Measurements from ENCODE around the gene SELENON.

Gene SELENON, protein sequence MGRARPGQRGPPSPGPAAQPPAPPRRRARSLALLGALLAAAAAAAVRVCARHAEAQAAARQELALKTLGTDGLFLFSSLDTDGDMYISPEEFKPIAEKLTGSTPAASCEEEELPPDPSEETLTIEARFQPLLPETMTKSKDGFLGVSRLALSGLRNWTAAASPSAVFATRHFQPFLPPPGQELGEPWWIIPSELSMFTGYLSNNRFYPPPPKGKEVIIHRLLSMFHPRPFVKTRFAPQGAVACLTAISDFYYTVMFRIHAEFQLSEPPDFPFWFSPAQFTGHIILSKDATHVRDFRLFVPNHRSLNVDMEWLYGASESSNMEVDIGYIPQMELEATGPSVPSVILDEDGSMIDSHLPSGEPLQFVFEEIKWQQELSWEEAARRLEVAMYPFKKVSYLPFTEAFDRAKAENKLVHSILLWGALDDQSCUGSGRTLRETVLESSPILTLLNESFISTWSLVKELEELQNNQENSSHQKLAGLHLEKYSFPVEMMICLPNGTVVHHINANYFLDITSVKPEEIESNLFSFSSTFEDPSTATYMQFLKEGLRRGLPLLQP

DNA sequence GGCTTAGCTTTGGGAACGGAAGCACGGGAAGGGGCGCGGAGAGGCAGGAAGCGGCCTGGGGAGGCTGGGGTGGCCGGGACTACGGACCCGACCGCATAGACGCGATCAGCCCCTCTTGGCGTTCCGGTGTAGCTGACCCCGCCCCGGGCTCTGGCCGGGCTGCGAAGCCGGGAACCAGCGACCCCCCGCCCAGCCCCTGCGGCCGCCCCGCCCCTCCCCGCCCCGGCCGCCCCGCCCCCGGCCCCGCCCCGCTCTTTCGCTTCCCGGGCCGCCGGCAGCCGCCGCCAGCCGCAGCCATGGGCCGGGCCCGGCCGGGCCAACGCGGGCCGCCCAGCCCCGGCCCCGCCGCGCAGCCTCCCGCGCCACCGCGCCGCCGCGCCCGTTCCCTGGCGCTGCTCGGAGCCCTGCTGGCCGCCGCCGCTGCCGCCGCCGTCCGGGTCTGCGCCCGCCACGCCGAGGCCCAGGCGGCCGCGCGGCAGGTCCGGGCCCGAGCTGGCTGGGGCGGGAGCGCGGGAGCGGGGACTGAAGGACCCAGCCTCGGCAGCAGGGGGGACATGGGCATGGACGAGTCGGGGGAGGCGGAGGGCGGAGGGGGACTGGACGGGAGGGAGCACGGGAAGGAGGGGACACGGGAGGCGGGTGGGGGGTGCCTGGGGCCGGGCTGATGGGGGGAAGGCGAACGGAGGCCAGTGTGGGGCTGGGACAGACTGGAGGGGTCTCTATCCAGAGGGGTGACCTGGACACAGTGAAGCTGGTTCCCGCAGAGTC, at the start of gene SELENON:
Gene SELENON (plus strand): TSS at position 259 of the 768 bp plus-strand sequence. CDS start 38 bp downstream, at position 297.
- DNase-seq, result peak; percentile 20

DNA sequence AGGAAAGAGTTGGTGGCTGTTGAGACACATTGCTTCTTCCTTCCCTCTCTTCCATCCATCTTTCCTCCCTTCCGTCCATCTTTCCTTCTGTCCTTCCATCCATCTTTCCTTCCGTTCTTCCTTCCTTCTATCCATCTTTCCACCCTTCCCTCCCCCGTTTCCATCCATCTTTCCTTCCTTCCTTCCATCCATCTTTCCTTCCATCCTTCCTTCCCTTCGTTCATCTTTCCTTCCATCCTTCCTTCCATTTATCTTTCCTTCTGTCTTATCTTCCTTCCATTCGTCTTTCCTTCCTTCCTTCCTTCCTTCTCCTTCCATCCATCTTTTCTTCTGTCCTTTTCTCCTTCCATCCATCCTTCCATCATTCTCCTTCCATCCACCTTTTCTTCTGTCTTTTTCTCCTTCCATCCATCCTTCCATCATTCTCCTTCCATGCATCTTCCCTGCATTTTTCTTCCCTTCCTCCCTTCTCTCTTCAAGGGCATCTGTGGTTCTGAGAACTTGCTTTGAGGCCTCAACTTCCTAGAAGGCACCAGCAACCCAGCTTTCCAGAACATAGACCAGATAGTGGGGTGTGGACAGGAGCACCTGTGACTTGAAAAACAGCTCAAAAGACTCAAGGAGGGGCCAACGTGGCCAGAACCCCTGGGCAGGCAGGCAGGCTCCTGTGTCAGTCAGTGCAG, 48.9 kb upstream of the SELENON start:
- DNase-seq, result no peak

DNA sequence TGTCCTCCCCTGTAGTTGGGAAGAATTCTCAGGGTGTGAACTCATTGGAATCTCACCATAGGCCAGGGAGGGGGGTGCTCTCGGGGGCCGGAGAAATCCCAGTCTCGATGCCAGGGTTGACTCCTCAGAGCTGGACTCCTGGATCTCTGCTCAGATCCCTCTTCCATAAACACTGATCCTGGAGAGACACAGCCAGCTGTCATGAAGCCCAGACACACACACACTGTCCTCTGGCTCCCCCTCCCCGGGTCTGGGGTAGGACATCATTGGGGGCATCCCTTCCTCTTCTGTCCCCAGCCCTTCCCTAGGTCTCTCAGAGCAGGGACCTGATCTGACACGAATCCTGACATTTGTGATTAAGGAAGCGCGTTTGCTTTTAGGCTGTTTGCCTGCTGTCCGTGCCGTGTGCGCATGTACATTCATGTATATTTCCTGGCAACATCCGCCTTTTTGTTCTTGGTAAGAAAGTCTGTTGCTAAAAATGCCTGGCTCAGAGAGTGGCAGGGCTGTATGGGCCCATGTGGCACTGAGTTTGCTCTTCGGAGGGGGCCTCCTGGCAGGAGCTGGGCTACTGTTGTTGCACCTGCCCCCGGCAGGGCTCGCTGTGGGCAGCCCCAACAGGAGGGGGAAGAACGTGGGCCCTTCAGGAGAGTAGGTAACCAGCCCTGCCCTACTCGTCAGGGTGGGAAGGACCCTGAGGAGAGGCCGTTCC, 45.4 kb upstream of the SELENON start:
- DNase-seq, result no peak

DNA sequence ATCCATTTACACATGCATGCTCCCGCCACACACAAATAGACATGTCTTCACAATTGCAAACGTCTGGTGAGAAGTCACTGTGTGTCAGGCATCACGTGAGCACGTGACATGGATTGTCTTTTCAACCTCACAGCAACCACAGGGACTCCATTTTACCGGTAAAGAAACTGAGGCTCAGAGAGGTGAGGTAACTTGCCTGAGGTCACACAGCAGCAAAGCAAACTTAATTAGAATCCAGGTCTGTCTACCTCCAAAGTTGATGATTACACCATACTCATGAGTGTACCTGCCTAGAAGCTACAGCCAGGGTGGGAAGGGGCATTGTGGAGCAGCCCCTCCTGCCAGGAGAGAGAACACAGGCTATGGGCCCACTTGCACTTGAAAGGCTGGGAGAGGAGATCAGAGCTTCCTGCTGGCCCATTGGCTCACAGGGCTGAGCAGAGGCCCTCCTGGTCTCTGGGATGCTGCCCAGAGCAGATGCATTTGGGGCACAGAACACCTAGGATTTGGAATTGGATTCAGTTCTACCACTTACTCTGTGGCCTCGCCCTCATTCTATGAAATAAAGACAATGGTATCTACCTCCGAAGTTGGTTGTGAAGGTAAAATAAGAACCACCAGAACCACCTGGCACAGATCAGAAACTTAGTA, 44.4 kb upstream of the SELENON start:
- no peak for DNase-seq

DNA sequence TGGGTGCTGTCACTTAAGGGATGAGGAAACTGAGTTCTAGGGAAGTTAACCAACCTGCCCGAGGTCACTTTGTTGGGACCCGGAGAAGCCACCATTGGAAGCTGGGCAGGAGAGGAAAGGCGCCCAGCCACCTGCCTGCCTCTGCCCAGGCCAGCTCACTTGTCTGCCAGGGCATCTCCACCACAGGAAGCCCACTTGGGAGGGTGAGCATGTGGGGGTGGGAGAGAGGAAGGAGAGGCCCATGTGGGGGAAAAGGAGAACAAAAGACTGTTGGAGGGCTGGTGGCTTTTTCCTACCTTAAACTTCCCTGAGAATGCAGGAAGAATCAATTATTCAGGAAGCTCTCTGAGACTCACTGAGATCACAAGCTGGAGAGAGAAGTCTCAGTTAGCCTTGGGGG, 43.8 kb upstream of the SELENON start:
- DNase-seq, result no peak

DNA sequence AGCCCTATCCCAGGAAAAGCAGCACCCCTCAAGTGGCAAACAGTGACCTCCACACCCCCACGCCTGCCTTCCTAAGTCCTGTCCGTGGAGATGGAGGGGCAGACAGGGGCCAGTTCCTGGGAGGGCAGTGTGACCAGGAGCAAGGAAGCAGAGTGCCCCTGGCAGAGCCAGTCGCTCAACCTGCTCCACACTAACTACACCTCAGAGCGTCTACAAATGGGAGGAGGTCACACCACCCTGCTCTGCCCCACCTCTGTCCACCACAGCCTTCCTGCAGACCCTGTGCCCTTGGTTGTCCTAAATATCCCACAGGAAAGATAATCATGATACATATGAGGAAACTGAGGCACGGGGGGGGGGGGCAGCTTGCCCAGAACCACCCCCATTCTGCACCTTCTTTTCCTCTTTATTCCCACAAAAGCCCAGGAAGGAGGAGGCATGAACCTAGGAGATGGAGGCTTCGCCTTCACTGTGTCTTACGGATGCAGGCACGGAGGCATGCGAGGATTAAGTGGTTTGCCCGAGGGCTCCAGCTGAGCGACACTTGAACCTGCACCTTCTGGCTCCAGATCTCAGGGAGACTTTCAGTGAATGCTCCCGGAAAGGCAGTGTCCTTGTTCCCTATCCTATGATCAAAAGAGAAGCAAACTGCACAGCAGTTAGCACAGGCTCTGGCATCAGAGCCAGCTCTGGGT, 42.7 kb upstream of the SELENON start:
- no peak for DNase-seq

DNA sequence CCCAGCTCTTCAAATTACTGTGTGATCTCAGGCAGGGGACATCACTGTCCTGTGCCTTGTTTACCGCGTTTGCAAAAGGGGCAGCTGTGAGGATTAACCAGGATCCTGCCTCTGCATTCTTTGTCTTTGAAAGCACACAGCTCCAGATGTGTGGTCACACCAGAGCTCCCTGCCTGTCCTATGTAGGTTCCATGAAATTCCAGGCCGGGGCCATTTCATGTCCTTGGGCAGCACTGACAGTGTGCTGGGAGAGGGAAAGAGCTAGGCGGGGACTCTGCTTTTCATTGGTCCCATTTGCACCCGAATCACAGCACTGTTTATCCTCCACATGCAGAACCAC, 42.2 kb upstream of the SELENON start:
- DNase-seq, result no peak

DNA sequence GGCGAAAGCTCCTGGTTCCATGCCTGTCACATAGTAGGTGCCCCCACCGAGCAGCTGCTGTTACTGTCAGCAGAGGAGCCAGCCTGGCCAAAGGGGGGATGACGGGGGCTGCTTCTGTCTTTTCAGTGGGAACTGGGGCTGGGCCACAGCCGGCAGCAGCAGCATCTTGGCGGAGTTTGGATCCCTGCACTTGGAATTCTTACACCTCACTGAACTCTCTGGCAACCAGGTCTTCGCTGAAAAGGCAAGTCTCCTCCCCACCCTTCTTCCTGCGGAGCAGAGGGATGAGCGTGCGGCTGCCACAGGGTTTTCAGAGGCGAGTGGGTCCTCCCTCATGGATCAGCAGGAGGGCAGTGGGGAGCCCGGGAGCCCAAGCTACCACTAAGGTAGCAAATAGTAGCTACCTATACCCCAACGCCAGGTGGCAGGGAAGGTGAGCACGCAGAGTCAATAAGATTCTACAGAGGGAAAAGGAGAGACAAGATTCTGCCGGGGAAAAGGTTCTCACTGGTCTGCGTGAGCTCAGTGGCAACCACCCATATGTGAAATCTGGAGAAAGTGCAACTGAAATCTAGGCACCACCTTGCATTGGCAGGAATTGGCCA, 41.4 kb upstream of the SELENON start:
- no peak for DNase-seq

DNA sequence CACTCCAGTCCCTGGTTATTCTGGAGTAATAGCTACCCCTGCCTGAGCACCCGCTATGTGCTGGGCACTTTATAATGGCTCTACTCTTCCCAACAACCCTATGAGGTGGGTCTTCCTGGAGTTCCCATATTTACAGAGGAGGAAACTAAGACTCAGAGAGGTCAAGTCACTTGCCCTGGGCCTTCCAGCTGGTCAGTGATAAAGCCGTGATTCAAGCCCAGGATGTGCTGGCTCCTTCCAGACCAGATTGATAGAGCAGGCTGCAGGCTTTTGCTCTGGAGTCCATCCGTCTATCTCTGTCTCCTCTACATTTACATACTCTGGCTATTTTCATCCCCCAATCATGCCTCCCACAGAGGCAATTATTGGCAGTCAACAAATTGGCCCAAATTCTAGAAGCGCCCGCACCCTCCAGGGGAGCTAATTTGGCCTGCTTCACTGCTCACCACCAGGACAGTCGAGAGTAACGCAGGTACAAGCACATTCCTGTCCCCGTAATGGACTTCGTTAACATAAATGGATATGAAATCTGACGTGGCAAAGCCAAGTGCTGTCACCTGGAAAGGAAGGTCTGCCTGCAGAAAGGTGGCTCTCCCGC, 39.8 kb upstream of the SELENON start:
- no peak for DNase-seq

DNA sequence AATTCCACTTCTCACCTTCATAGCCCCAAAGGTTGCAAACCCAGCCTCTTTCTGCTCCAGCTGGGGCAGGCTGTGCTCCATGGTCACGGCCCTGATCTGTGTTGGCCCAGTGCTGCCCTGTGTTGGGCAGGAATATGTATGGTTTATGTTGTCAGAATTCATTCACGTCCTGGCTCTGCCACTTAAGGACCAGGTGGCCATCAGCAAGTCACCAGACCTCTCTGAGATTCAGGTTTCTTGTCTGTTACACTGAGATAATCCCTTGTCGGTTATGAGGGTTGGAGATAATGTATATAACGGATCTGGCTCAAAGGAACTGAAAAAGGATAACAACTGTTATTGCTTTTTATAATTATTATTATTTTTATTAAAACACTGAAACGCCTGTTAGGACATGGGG, 39.1 kb upstream of the SELENON start:
- DNase-seq, result no peak

DNA sequence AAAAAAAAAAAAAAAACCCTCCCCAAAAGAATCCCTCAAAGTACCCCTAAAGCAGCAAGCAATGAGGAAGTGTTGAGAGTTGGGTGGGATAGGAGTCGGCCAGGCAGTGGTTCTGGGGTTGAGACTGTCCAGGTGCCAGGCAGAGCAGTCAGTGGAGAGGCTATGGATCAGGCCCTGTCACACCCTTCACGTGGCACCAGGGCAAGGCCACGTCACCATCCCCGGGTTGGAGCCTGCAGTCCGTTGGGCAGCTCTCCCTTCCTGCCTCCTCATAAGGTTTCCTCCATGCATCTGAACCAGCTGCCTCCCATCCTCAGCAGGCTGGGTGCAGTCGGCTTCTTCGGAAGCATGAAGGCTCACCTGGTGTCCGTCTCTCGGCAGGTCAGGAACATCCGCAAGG, 36.5 kb upstream of the SELENON start:
- no peak for DNase-seq

DNA sequence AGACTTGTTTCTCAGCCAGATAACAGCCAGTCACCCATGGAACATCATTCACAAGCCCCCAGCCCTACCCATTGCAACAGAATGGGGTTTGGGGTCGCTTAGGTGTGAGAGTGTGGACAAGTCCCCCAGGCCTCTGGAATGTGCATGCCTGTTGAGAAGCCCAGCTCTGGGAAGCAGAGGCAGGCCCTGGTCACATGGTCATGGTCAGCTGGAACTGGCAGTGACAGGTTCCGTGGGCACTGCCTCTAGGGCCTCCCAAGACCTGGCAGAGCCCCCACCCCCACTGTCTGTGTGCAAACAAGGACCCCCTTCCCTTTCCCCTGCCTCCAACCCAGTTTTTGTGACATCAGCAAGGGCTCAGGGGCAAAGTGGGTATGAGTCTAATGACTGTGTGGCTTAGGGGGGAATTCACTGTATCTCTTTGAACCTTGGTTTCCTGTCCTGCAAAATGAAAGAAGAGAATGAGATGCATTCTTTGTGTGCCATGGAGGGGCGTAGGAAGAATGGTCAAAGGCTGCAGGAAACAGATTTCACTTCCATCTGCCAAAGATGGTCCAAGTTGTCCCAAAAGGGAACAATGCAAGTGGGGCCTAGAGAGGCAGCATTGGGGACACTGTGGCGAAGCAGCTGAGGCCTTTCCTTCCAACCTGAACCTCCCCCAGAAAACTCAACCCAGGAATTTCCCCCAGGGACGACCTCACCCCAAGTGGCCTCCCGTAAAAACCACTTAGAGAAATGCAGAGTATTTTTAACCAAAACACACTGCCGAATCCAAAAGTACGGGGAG, 34.7 kb upstream of the SELENON start:
- no peak for DNase-seq

DNA sequence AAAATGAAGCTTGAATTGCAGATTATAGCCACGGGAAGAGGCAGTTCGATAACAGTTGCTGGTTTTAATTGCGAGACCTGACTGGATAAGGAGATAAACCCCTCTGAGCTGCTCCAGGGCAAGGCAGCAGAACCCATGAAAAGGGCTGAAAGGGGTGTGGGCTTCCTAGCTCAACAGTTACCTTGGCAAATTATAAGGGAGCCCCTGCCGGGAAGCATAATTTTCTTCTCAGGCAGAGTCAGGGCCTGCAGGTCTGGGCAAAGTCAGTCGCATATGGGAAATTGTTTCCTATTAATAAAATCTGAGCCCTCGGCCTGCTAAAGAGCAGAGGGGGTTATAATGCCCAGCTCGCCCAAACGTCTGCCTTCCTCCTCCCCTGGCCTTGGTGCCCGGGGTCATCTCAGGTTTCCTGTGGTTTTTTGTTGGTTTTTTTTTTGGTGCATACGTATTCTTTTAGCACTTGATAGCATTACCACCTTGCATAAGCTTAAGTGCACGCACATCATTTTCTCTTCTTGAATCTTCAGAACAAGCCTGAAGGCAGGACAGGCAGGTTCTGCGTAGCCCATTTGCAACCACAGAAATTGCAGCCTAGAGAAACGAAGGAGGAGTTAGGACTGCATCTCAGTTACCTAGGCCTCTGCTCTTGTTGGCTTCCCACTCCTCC, 33.9 kb upstream of the SELENON start:
- no peak for DNase-seq

DNA sequence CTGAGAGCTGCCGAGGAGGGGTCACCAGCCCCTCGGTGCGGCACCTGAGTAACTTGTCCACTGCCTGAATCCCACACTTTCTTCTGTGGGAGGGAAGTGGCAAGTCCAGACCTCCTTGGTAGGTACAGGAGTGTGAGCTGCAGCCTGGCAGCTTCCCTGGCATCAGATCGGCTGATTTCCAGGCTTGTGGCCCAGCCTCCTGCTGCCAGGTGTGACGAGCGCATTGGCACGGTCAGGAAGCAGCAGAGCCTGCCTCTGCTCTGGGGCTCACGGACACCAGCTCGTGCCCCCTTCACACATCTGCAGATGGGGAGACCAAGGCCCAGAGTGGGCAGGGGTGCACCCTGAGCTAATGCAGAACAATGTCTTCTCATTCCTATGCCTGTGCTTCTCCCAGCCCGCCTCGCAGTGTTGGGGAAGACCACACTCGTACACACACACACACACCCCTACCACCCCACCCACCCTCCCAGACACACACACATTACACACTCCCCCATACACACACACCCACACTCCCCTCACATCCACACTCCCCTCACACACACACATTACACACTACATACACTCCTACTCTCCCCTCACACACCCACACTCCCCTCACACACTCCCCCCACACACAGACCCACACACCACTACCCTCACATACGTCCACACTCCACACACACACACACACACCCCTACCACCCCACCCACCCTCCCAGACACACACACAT, 33.1 kb upstream of the SELENON start:
- no peak for DNase-seq

DNA sequence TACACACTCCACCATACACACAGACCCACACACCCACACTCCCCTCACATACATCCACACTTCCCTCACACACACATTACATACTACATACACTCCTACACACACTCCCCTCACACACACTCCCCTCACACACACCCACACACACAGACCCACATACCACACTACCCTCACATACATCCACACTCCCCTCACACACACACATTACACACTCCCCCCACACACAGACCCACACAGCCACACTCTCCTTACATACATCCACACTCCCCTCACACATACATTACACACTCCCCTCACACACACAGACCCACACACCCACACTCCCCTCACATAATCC, 32.6 kb upstream of the SELENON start:
- DNase-seq, result no peak

DNA sequence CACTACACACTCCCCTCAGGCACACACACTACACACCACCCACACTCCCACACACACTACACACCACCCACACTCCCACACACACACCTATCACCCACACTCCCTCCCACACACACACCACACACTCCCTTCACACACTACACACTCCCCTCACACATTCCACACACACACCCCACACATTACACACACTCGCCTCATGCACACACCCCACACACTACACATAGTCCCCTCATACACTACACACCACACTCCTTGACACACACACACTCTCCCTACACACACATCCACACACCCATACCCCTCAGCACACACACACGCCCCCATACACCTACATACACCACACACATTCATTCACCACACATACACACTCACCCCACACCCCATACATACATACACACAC, 31.0 kb upstream of the SELENON start:
- DNase-seq, result no peak

DNA sequence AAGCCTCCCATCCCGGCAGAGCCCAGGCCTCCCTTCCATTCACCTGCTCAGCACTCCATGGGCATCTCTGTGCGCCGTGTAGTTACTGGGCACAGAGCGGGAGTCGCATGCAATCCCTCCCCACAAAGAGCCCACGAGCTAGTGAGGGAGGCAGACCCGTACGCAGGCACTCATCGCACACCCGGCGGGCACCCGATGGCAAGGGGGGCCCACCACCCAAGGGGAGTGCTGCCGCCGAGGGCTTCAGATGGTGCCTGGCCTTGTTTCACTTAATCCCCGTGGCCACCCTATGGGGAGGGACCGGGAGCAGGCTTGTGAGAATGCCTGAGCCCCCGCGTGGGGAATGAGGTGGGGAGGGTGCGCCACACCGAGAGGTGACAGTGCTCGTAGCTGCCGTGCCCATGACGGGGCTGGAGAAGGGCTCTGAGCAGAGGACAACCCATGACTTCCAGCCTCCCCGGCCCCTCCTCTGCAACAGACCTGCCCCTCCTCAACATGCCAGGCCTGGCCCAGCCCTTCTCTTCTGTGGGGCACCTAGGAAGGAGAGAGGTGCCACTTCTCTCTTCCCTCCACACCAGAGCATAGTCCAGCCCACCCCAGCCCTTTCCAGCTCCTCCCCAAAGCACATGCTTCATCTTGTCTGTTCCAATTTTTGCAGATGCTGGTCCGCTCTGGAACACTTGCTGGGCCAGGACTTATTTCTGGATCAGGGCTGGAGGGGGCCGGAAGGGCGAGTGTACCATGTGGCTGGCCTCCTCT, 30.2 kb upstream of the SELENON start:
- DNase-seq, result no peak

Data from T1000 (cell line).